Esophagus muscularis mucosa (tissue), 4 donors: ENCODE data around the gene PRDX5.

Source experiments
- EP300 ChIP-seq: sonication (generic); formaldehyde crosslinking; IDR thresholded peaks from one replicate; pipeline ENCODE4 v1.6.1; 2017; ENCODE audit warnings: antibody characterized with exemption
- POLR2A ChIP-seq: fragments of 450-650 bp; IDR thresholded peaks from one replicate; pipeline ENCODE4 v1.6.1; 2017; ENCODE audit warnings: antibody characterized with exemption, moderate library complexity, mild to moderate bottlenecking, low read depth
- POLR2AphosphoS5 ChIP-seq, 2 donors: sonication (generic); formaldehyde crosslinking; IDR thresholded peaks; one replicate each; pipeline ENCODE4 v1.6.1; 2017; ENCODE audit warnings: antibody characterized with exemption in 2 of 2
- TF ChIP-seq, protein P1 (sequence below), 3 experiments: fragments of 200-600 bp in 2 of 3; fragments of 450-650 bp in 1 of 3; sonication (generic) in 2 of 3; IDR thresholded peaks; one replicate each; pipeline ENCODE4 v1.5.1; 2017 to 2019; ENCODE audit warnings: antibody characterized with exemption in 3 of 3, mild to moderate bottlenecking in 2 of 3, moderate library complexity in 1 of 3

DNA sequence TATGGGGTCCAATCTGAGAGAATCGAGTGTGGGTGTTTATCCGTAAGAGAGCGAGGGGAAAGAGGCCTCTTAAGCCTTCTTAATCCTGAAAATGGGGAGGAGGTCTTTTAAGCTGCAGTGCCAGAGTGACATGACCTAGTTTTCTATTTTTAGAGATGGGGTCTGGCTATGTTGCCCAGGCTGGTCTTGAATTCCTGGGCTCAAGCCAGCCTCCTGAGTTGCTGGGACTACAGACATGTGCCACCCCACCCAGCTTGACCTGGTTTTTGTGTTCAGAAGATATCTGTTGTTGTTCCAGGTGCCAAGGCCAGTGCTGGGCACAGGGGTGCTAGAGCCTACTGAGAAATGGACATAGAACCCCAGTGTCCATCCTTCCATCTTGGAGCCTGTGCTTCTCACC lies 34.8 kb upstream of the PRDX5 start:
- TF ChIP-seq, protein P1, sequence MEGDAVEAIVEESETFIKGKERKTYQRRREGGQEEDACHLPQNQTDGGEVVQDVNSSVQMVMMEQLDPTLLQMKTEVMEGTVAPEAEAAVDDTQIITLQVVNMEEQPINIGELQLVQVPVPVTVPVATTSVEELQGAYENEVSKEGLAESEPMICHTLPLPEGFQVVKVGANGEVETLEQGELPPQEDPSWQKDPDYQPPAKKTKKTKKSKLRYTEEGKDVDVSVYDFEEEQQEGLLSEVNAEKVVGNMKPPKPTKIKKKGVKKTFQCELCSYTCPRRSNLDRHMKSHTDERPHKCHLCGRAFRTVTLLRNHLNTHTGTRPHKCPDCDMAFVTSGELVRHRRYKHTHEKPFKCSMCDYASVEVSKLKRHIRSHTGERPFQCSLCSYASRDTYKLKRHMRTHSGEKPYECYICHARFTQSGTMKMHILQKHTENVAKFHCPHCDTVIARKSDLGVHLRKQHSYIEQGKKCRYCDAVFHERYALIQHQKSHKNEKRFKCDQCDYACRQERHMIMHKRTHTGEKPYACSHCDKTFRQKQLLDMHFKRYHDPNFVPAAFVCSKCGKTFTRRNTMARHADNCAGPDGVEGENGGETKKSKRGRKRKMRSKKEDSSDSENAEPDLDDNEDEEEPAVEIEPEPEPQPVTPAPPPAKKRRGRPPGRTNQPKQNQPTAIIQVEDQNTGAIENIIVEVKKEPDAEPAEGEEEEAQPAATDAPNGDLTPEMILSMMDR (IDR thresholded peaks at IDR 0.05), result no peak
- TF ChIP-seq POLR2A (no peak), EP300 (no peak), POLR2AphosphoS5 (IDR thresholded peaks at IDR 0.05) (no peak)
